ENCODE results near the gene SPAG16.

The SPAG16 gene

DNA sequence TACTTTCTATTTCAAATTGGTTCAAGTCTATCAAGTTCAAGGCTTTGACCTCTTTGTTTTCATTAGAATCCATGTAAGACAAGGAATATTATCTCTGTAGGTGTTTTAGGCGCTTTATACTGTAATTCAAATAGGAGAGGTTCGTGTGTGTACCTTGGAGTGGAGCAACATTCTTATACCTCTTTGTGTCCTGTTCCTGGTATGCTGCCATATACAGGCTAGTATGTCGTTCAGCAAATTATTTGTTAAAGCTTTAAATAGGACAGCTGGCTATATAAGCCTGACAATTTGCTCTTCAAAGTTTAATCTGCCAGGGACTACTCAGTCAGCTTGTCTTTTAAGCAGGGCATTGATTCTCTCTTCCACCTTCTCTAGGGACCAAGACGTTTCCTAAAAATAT is 31.1 kb upstream of the SPAG16 start:
- H3F3A ChIP-seq (ENCODE audit: insufficient read depth): 0 out of 2 replicates have a peak, but pooled peaks cover 3% of the 10 kb centered on the region
- no peaks in the 10 kb centered on the region for H3K79me2 ChIP-seq (ENCODE audit: insufficient read depth, low read length)
- H3K9me3 ChIP-seq (ENCODE audit: insufficient read depth, low read length): no peaks in the 10 kb centered on the region
- H2AFZ ChIP-seq (ENCODE audit: low read depth, low read length, severe bottlenecking): no peak overlapping the region
- no peak overlapping the region for H3K27ac ChIP-seq (ENCODE audit: low read depth, low read length)
- no peaks in the 10 kb centered on the region for H3K9me2 ChIP-seq (replicated peaks; ENCODE audit: insufficient read depth, low read length)
- no peaks in the 10 kb centered on the region for H3K36me3 ChIP-seq (ENCODE audit: low read length)
- TF ChIP-seq, protein P1, sequence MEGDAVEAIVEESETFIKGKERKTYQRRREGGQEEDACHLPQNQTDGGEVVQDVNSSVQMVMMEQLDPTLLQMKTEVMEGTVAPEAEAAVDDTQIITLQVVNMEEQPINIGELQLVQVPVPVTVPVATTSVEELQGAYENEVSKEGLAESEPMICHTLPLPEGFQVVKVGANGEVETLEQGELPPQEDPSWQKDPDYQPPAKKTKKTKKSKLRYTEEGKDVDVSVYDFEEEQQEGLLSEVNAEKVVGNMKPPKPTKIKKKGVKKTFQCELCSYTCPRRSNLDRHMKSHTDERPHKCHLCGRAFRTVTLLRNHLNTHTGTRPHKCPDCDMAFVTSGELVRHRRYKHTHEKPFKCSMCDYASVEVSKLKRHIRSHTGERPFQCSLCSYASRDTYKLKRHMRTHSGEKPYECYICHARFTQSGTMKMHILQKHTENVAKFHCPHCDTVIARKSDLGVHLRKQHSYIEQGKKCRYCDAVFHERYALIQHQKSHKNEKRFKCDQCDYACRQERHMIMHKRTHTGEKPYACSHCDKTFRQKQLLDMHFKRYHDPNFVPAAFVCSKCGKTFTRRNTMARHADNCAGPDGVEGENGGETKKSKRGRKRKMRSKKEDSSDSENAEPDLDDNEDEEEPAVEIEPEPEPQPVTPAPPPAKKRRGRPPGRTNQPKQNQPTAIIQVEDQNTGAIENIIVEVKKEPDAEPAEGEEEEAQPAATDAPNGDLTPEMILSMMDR (IDR thresholded peaks at IDR 0.05; ENCODE audit: insufficient read depth, low read length, poor library complexity, severe bottlenecking): no peak
- no peak for TF ChIP-seq EZH2phosphoT487 (conservative IDR thresholded peaks at IDR 0.05; ENCODE audit: low read length)
- no peak overlapping the region for H3K9ac ChIP-seq (ENCODE audit: low read length)
- H3K4me2 ChIP-seq (ENCODE audit: low read depth, low read length, poor library complexity, severe bottlenecking): no peak overlapping the region
- H3K27me3 ChIP-seq (ENCODE audit: low read length): no peaks in the 10 kb centered on the region
- H3K4me3 ChIP-seq (ENCODE audit: insufficient read depth, low read length, poor library complexity, severe bottlenecking): no peak overlapping the region
- H4K20me1 ChIP-seq (ENCODE audit: low read depth, low read length): no peaks in the 10 kb centered on the region

DNA sequence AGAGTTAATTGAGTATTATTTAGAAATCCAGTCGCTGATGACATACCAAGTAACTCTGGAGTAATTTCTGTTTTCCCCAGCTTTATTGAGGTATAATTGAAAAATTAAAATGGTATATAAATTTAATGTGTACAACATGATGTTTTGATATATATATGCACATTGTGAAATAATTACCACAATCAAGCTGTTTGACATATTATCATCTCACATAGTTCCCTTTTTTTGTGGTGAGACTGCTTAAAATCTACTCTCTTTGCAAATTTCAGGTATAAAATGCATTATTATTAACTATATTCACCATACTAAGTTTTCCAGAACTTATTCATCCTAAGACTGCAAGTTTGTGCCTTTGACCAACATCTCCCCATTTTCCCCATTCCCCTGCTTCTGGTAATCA is 25.0 kb upstream of the SPAG16 start:
- Histone ChIP-seq H3F3A (ENCODE audit: insufficient read depth) (no peaks in the 10 kb centered on the region), H3K79me2 (ENCODE audit: insufficient read depth, low read length) (no peaks in the 10 kb centered on the region), H3K36me3 (ENCODE audit: low read length) (no peaks in the 10 kb centered on the region), H3K4me3 (ENCODE audit: insufficient read depth, low read length, poor library complexity, severe bottlenecking) (no peak overlapping the region), H3K9me3 (ENCODE audit: insufficient read depth, low read length) (no peaks in the 10 kb centered on the region), H3K9ac (ENCODE audit: low read length) (no peak overlapping the region), H3K27me3 (ENCODE audit: low read length) (no peaks in the 10 kb centered on the region), H4K20me1 (ENCODE audit: low read depth, low read length) (no peaks in the 10 kb centered on the region), H3K27ac (ENCODE audit: low read depth, low read length) (no peak overlapping the region), H3K4me2 (ENCODE audit: low read depth, low read length, poor library complexity, severe bottlenecking) (no peak overlapping the region), H2AFZ (ENCODE audit: low read depth, low read length, severe bottlenecking) (no peak overlapping the region), H3K9me2 (replicated peaks; ENCODE audit: insufficient read depth, low read length) (no peaks in the 10 kb centered on the region)
- TF ChIP-seq, protein P1 (IDR thresholded peaks at IDR 0.05; ENCODE audit: insufficient read depth, low read length, poor library complexity, severe bottlenecking): no peak
- no peak for TF ChIP-seq EZH2phosphoT487 (conservative IDR thresholded peaks at IDR 0.05; ENCODE audit: low read length)

DNA sequence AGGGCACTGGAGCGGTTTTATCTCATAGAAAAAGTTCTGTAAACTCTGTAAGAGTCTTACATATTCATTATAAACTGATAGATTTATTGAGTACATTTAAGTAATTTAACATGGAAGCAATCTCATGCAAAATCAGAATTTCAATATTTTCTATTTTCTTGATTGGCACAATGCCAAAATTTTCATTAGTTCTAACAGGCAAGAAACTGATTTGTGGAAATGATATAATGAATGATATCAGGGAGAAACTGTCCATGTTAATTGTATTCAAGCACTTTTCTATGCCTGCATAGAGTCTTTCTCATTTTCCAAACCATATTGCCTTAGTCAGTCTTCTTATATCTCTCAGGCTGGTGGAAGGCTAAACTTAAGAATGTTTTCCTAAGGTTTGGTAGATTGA is 23.0 kb upstream of the SPAG16 start:
- Histone ChIP-seq H3K4me2 (ENCODE audit: low read depth, low read length, poor library complexity, severe bottlenecking) (no peak overlapping the region), H3K79me2 (ENCODE audit: insufficient read depth, low read length) (no peaks in the 10 kb centered on the region), H3K4me3 (ENCODE audit: insufficient read depth, low read length, poor library complexity, severe bottlenecking) (no peak overlapping the region), H3K27ac (ENCODE audit: low read depth, low read length) (no peak overlapping the region), H3K27me3 (ENCODE audit: low read length) (no peaks in the 10 kb centered on the region), H3K36me3 (ENCODE audit: low read length) (no peaks in the 10 kb centered on the region), H3K9me2 (replicated peaks; ENCODE audit: insufficient read depth, low read length) (no peaks in the 10 kb centered on the region), H3F3A (ENCODE audit: insufficient read depth) (no peaks in the 10 kb centered on the region), H4K20me1 (ENCODE audit: low read depth, low read length) (no peaks in the 10 kb centered on the region), H3K9me3 (ENCODE audit: insufficient read depth, low read length) (no peaks in the 10 kb centered on the region), H3K9ac (ENCODE audit: low read length) (no peak overlapping the region), H2AFZ (ENCODE audit: low read depth, low read length, severe bottlenecking) (no peak overlapping the region)
- no peak for TF ChIP-seq EZH2phosphoT487 (conservative IDR thresholded peaks at IDR 0.05; ENCODE audit: low read length)
- TF ChIP-seq, protein P1 (IDR thresholded peaks at IDR 0.05; ENCODE audit: insufficient read depth, low read length, poor library complexity, severe bottlenecking): no peak
